ENCODE results near the gene CEP97. TPM values are rescaled to one million over a fixed set of nuclear protein-coding genes. Genes with fewer than 3 reads are reported as not detected.
A peak's percentile ranks its signal among the peaks of the same experiment; 100 is the strongest.
"Not testable (repeated sequence)": the region's sequence is repeated elsewhere in the genome, so short reads cannot be mapped to it uniquely, and the experiment has no call there.

CEP97 gene
- polyA plus RNA-seq, 2 donors = 0.94 to 1.1 TPM

DNA sequence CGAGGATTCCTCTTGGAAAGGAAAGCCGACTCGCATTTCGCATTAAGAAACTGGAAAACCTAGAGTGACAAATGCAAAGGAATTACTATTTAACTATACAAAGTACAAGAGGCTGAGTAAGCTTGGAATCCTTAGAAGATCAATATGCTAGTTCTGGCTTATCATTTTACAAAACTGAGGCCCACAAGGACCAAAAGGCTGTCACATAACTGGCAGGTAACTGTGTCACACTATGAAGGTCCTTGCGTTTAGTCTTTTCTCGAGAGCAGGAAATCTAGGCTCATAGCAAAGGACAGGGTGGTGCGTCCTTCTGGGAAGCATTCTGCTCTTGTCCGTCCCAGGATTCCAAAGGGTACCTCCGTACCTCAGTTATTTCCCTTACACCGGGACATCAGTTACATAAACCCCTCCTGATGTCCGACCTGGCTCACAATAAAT, 38.5 kb upstream of the CEP97 start:
- Histone ChIP-seq H3K9me3 (ENCODE audit: control insufficient read depth in 2 of 2, insufficient read depth in 1 of 2, low read depth in 1 of 2, low read length in 1 of 2) (no peaks in the 10 kb centered on the region), H3K27ac (ENCODE audit: low read depth in 2 of 2, low read length in 1 of 2) (peak overlapping the region; percentile 88 to 98), H3K27me3 (ENCODE audit: control insufficient read depth in 1 of 2, insufficient read depth in 2 of 2, low read length in 2 of 2) (no peaks in the 10 kb centered on the region), H3K4me1 (ENCODE audit: control insufficient read depth in 2 of 2, insufficient read depth in 2 of 2, low read length in 1 of 2) (peaks cover 0 to 2% of the 10 kb centered on the region in 2 donors), H3K36me3 (ENCODE audit: control insufficient read depth in 2 of 2, insufficient read depth in 2 of 2, low read length in 1 of 2) (peaks cover 8 to 10% of the 10 kb centered on the region in 2 donors), H3K4me3 (ENCODE audit: low read depth in 1 of 2, low read length in 2 of 2) (peak overlapping the region; percentile 65 to 82)
- WGBS, 2 donors = 2 to 4% methylated on average over 11 of the region's 11 CpGs

DNA sequence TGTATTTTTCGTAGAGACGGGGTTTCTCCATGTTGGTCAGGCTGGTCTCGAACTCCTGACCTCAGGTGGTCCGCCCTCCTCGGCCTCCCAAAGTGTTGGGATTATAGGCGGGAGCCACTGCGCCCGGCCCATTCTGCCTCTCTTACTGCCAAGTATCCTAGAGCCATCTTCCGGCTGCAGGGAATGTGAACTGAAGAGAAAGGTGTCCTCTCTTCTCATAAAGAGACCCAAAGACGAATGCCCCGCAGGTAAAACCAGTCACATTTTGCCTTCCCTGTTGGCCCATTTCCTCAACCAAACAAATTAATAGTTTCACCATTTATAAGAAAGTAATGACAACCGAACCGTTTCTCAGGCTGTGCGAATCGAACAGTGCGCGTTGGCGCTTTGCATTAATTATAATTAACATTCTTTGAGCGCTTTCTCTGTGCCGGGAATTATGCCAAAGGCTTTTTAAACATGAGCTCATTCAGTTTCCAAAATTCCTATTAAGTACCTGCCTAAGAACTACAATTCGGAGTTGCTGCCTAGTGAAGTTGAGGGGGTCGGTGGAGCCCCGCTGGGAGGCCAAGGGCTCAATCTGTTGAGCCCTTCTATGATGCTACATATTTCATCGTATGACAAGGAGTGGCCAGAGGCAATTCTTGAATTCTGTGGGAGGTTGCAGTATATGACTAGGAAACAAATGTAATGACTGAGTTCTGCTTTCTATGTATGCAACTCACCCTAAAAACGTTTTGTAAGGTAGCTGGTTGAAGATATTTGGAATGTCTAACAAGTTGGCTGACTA, 37.1 kb upstream of the CEP97 start:
- peaks cover 0 to 6% of the 10 kb centered on the region in 2 donors for H3K36me3 ChIP-seq (ENCODE audit: control insufficient read depth in 2 of 2, insufficient read depth in 2 of 2, low read length in 1 of 2)
- H3K27ac ChIP-seq (ENCODE audit: low read depth in 2 of 2, low read length in 1 of 2) = peak overlapping the region; percentile 81 to 90
- H3K4me1 ChIP-seq (ENCODE audit: control insufficient read depth in 2 of 2, insufficient read depth in 2 of 2, low read length in 1 of 2) = peaks cover 0 to 4% of the 10 kb centered on the region in 2 donors
- no peaks in the 10 kb centered on the region for H3K9me3 ChIP-seq (ENCODE audit: control insufficient read depth in 2 of 2, insufficient read depth in 1 of 2, low read depth in 1 of 2, low read length in 1 of 2)
- peak overlapping the region; percentile 65 to 82 for H3K4me3 ChIP-seq (ENCODE audit: low read depth in 1 of 2, low read length in 2 of 2)
- H3K27me3 ChIP-seq (ENCODE audit: control insufficient read depth in 1 of 2, insufficient read depth in 2 of 2, low read length in 2 of 2) = no peaks in the 10 kb centered on the region
- WGBS, 2 donors = 32 to 33% methylated on average over 25 of the region's 25 CpGs

DNA sequence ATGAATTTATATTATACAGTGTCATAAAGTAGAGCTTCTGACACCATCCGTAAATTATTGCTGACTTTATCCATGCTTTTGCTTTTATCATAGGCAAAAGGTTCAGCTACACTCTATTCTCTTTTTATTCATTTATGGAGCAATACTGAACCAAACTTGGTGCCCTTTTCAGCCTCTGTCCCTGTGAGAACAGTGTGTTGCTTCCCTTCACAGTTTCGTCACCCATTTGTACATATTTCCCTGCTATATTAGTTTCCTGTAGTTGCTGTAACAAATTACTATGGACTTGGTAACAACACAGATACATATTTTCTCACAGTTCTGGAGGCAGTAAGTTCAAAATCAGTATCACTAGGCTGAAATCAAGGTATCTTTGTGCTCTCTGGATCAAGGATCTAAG, 35.1 kb upstream of the CEP97 start:
- Histone ChIP-seq H3K4me3 (ENCODE audit: low read depth in 1 of 2, low read length in 2 of 2) (no peak overlapping the region), H3K27me3 (ENCODE audit: control insufficient read depth in 1 of 2, insufficient read depth in 2 of 2, low read length in 2 of 2) (no peaks in the 10 kb centered on the region), H3K27ac (ENCODE audit: low read depth in 2 of 2, low read length in 1 of 2) (no peak overlapping the region), H3K4me1 (ENCODE audit: control insufficient read depth in 2 of 2, insufficient read depth in 2 of 2, low read length in 1 of 2) (peaks cover 0 to 2% of the 10 kb centered on the region in 2 donors), H3K9me3 (ENCODE audit: control insufficient read depth in 2 of 2, insufficient read depth in 1 of 2, low read depth in 1 of 2, low read length in 1 of 2) (no peaks in the 10 kb centered on the region), H3K36me3 (ENCODE audit: control insufficient read depth in 2 of 2, insufficient read depth in 2 of 2, low read length in 1 of 2) (peaks cover 0 to 3% of the 10 kb centered on the region in 2 donors)
- 87 to 93% methylated on average over 2 of the region's 2 CpGs for WGBS, 2 donors

GRCh38 chr3:101690972-101691371, 33.4 kb upstream of the CEP97 start:
- Histone ChIP-seq H3K36me3 (ENCODE audit: control insufficient read depth in 2 of 2, insufficient read depth in 2 of 2, low read length in 1 of 2) (no peaks in the 10 kb centered on the region), H3K4me3 (ENCODE audit: low read depth in 1 of 2, low read length in 2 of 2) (no peak overlapping the region), H3K27ac (ENCODE audit: low read depth in 2 of 2, low read length in 1 of 2) (no peak overlapping the region), H3K27me3 (ENCODE audit: control insufficient read depth in 1 of 2, insufficient read depth in 2 of 2, low read length in 2 of 2) (no peaks in the 10 kb centered on the region), H3K9me3 (ENCODE audit: control insufficient read depth in 2 of 2, insufficient read depth in 1 of 2, low read depth in 1 of 2, low read length in 1 of 2) (no peaks in the 10 kb centered on the region), H3K4me1 (ENCODE audit: control insufficient read depth in 2 of 2, insufficient read depth in 2 of 2, low read length in 1 of 2) (peaks cover 0 to 2% of the 10 kb centered on the region in 2 donors)

- H3K27ac ChIP-seq (ENCODE audit: low read depth in 2 of 2, low read length in 1 of 2); H3K4me3 ChIP-seq (ENCODE audit: low read depth in 1 of 2, low read length in 2 of 2): not testable (repeated sequence)
- WGBS, 2 donors = 65 to 73% methylated on average over 12 to 14 of the region's 15 CpGs
Measured at GRCh38 chr3:101691685-101692671, 32.4 kb upstream of the CEP97 start.

GRCh38 chr3:101693540-101693939, 30.9 kb upstream of the CEP97 start:
- H3K4me3 ChIP-seq (ENCODE audit: low read depth in 1 of 2, low read length in 2 of 2); H3K9me3 ChIP-seq (ENCODE audit: control insufficient read depth in 2 of 2, insufficient read depth in 1 of 2, low read depth in 1 of 2, low read length in 1 of 2); H3K36me3 ChIP-seq (ENCODE audit: control insufficient read depth in 2 of 2, insufficient read depth in 2 of 2, low read length in 1 of 2); H3K27ac ChIP-seq (ENCODE audit: low read depth in 2 of 2, low read length in 1 of 2); H3K4me1 ChIP-seq (ENCODE audit: control insufficient read depth in 2 of 2, insufficient read depth in 2 of 2, low read length in 1 of 2); H3K27me3 ChIP-seq (ENCODE audit: control insufficient read depth in 1 of 2, insufficient read depth in 2 of 2, low read length in 2 of 2): not testable (repeated sequence)
- WGBS, 2 donors = 74 to 79% methylated on average over 12 to 13 of the region's 13 CpGs

More at GRCh38 chr3:101691685-101692671, 32.4 kb upstream of the CEP97 start:
- H3K4me1 ChIP-seq (ENCODE audit: control insufficient read depth in 2 of 2, insufficient read depth in 2 of 2, low read length in 1 of 2); H3K9me3 ChIP-seq (ENCODE audit: control insufficient read depth in 2 of 2, insufficient read depth in 1 of 2, low read depth in 1 of 2, low read length in 1 of 2); H3K36me3 ChIP-seq (ENCODE audit: control insufficient read depth in 2 of 2, insufficient read depth in 2 of 2, low read length in 1 of 2); H3K27me3 ChIP-seq (ENCODE audit: control insufficient read depth in 1 of 2, insufficient read depth in 2 of 2, low read length in 2 of 2): not testable (repeated sequence)

- H3K4me1 ChIP-seq (ENCODE audit: control insufficient read depth in 2 of 2, insufficient read depth in 2 of 2, low read length in 1 of 2); H3K4me3 ChIP-seq (ENCODE audit: low read depth in 1 of 2, low read length in 2 of 2); H3K27me3 ChIP-seq (ENCODE audit: control insufficient read depth in 1 of 2, insufficient read depth in 2 of 2, low read length in 2 of 2); H3K27ac ChIP-seq (ENCODE audit: low read depth in 2 of 2, low read length in 1 of 2); H3K9me3 ChIP-seq (ENCODE audit: control insufficient read depth in 2 of 2, insufficient read depth in 1 of 2, low read depth in 1 of 2, low read length in 1 of 2); H3K36me3 ChIP-seq (ENCODE audit: control insufficient read depth in 2 of 2, insufficient read depth in 2 of 2, low read length in 1 of 2): not testable (repeated sequence)
- WGBS, 2 donors = 81% methylated on average over 4 of the region's 4 CpGs
Measured at GRCh38 chr3:101694836-101695235, 29.6 kb upstream of the CEP97 start.

DNA sequence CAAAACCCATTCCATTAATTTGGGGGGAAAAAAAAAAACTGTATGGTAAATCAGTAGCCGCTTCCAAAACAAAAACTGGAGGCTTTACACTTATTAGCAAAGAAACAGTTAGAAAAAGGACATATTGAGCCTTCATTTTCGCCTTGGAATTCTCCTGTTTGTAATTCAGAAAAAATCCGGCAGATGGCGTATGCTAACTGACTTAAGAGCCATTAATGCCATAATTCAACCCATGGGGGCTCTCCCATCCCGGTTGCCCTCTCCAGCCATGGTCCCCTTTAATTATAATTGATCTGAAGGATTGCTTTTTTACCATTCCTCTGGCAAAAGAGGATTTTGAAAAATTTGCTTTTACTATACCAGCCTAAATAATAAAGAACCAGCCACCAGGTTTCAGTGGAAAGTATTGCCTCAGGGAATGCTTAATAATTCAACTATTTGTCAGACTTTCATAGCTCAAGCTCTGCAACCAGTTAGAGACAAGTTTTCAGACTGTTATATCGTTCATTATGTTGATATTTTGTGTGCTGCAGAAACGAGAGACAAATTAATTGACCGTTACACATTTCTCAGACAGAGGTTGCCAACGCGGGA, 28.5 kb upstream of the CEP97 start:
- 30 to 34% methylated on average over 10 of the region's 10 CpGs for WGBS, 2 donors
- Histone ChIP-seq H3K9me3 (ENCODE audit: control insufficient read depth in 2 of 2, insufficient read depth in 1 of 2, low read depth in 1 of 2, low read length in 1 of 2) (no peaks in the 10 kb centered on the region), H3K27me3 (ENCODE audit: control insufficient read depth in 1 of 2, insufficient read depth in 2 of 2, low read length in 2 of 2) (no peaks in the 10 kb centered on the region), H3K4me1 (ENCODE audit: control insufficient read depth in 2 of 2, insufficient read depth in 2 of 2, low read length in 1 of 2) (peaks cover 0 to 2% of the 10 kb centered on the region in 2 donors), H3K27ac (ENCODE audit: low read depth in 2 of 2, low read length in 1 of 2) (no peak overlapping the region), H3K36me3 (ENCODE audit: control insufficient read depth in 2 of 2, insufficient read depth in 2 of 2, low read length in 1 of 2) (no peaks in the 10 kb centered on the region), H3K4me3 (ENCODE audit: low read depth in 1 of 2, low read length in 2 of 2) (no peak overlapping the region)

Data from esophagus (tissue), 2 donors.